Stimulated activated CD8-positive, alpha-beta memory T cell treated with anti-CD3 and anti-CD28 coated beads, Interleukin-15, amount 100 ng/mL, for 1 hour (primary cell): ENCODE results near the gene SATB1.

ENCODE experiments used
- DNase-seq: peaks from one replicate; pipeline ENCODE4 v3.0.0-alpha.2; 2020; ENCODE audit warnings: low read depth

Gene SATB1

GRCh38 chr3:18401300-18401961 lies 23.7 kb downstream of the SATB1 start:
- no peak for DNase-seq

GRCh38 chr3:18398448-18398847 lies 26.7 kb downstream of the SATB1 start:
- no peak for DNase-seq

GRCh38 chr3:18396428-18396827 lies 28.7 kb downstream of the SATB1 start:
- DNase-seq: no peak

GRCh38 chr3:18394384-18394995 lies 30.6 kb downstream of the SATB1 start:
- no peak for DNase-seq

GRCh38 chr3:18393906-18394305 lies 31.2 kb downstream of the SATB1 start:
- DNase-seq: no peak

DNA sequence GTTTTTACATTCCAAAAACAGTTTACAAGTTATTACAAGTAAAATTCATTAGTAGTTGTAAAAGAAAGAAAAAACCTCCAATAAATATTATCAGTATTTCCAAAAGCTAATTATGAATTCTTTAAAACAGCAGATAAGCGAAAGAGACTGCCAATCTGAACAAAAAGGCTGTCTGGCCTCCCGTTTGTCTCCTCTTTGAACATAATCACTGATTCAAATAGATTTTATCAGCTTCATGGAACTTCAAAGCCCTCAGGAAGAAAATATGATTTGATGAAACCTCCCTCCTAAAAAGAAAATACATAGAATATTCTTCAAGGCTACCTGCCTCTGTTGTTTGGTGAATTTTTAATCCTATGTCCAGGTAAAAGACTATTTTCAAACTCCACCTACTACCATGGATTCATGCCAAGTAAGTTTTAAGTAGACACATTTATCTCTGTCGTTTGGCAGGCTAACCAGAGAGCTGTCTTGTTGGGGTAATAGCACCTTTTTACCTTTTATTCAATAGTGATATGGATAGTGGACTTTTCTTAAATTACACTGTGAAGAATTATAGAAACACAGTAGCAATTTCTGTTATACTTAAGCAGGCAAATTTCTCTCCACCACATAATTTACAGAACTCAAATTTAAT lies 35.0 kb downstream of the SATB1 start:
- DNase-seq: no peak

GRCh38 chr3:18389108-18389733 lies 35.9 kb downstream of the SATB1 start:
- no peak for DNase-seq

DNA sequence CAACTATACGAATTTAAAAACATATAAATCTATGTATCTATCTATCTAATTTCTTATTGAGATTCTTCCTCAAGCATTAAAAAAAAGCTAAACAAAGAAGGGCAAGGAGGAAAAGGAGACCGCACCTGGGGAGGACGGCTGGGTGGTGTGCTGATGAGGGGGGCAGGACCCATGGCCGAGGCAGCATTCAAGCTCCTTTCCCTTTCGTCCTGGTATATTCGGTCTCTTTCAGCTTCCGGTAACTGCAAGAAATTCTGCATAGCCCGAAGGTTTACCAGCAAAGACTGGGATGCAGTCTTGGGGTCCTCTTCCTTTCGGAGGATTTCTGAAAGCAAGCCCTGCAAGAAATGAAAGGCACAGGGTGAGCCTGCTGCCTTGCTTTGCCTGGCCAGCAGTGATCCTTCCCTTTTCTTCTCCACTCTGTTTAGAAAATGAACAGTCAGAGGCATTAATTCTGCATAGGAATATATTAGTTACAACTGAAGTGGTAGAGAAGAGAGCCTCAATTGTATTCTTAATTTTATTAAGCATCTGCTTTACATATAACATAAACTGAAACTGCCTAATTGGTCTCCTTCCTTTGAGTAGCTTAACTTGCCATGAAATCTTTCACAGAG lies 38.8 kb downstream of the SATB1 start:
- DNase-seq: no peak

DNA sequence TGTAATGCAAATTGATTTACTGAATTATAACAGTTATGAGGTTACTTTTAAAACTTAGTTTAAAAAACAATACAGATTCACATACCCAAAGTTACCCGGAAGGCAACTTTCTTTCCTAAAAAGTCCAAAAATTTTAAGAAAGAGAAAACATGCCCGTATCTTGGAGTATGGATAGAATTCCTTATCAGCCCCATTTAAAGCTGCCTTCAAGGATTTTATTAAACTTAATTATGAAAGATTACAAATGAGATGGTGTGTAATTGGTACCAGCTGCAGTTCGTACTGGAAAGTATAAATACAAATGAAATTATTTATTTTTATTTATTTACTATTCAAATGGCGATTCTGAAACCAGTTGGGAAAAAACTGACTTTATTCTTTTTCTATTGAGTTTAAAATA lies 39.4 kb downstream of the SATB1 start:
- DNase-seq: no peak

DNA sequence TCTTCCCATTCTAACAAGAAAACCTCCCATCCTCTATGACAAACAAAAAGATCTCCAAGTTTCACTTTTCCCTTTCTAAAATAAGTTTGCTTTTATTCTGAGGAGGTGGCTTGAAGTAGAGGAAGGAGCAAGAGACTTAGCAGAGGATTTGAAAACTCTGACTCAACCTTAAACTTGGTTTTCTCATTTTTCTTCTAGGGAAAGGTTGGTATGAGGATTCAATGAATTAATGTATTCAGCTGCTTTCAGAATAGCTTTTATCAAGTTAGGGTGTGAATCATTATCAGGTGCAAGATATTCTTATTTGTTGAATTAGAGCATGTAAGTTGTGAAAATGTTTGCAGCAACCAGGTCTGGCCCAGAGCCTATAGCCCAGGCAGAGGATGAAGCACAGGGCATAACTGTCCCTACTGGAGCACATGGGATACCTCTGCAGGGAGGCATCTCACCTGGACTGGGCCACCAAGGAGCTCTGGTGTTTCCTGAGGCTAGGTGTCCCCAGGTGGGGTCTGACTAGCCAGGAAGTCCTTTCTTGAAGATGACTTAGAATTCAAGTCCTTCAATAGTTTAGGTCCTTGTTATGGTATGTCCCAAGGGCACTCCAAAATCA lies 42.3 kb downstream of the SATB1 start:
- no peak for DNase-seq

GRCh38 chr3:18379647-18380046 lies 45.5 kb downstream of the SATB1 start:
- no peak for DNase-seq

- DNase-seq: no peak
Observed at GRCh38 chr3:18378218-18378617, 46.9 kb downstream of the SATB1 start.

- no peak for DNase-seq
Observed at GRCh38 chr3:18376682-18377081, 48.5 kb downstream of the SATB1 start.

- no peak for DNase-seq
Observed at GRCh38 chr3:18372786-18373405, 52.2 kb downstream of the SATB1 start.

DNA sequence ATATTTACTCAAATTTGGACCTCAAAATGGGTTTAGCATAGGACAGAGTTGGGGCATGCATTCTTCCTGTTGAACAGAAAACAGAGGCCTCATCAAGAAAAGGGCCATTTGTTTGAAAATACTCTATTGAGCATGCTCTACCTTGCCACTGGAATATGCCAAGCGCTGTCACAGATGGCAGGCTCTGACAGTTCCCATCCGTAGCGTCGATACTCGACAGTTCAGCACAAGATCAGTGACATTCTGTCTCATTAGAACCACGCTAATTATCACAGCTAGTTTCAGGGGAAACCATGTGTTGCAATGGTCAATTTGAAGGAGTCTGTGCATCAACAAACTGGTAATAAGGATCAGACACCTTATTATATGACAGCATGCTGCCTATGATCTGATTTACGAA lies 54.5 kb downstream of the SATB1 start:
- DNase-seq: no peak

- no peak for DNase-seq
Observed at GRCh38 chr3:18369551-18370185, 55.5 kb downstream of the SATB1 start.

- DNase-seq: no peak
Observed at GRCh38 chr3:18366258-18366657, 58.9 kb downstream of the SATB1 start.

DNA sequence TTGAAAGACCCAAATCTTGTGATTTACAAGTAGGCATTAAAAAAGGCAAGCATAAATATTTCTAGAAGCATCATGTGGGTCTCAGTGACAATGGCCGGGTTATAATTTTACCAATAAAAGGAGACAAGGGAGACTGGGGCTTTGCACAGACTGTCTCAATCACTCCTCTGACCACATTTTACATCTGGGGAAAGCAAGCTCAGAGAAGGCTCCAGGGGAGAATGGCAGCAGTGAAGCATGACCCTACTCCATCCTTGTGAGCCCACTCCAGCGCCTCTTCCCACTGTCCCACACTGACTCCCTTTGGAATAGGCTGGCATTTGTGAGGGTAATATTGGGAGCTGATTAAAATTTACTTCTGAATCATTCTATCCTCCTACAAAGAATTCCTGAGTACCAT lies 61.8 kb downstream of the SATB1 start:
- DNase-seq: no peak

- DNase-seq: no peak
Observed at GRCh38 chr3:18357747-18358146, 67.4 kb downstream of the SATB1 start.

- DNase-seq: no peak
Observed at GRCh38 chr3:18355832-18356231, 69.3 kb downstream of the SATB1 start.

DNA sequence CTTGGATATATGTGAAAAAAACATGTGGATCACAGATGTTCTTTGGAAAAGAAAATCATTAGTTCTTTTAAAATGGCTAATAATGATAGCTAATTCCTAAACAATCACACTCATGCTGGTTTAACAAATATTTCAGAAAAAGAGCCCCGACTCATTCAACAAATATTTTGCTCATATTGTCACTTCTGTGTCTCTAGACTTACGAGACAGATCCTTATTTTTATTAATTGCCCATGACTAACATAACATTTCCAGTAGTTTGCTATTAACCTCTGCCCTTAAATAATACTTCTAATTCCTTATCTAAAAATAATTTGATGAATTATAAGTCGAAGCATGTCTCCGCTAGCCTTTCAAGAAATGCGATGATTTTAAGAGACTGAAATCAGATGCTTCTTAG lies 70.4 kb downstream of the SATB1 start:
- no peak for DNase-seq
